Activated CD4-positive, alpha-beta T cell treated with anti-CD3 and anti-CD28 coated beads, Interleukin-2, Interleukin-4, amounts not matched to agents 100 ng/mL and 50 ng/mL, durations not matched to agents 16 hours and 8 hours (primary cell): ENCODE measurements around the gene SLAMF9.

Experiments used
- DNase-seq: peaks from one replicate; pipeline ENCODE4 v3.0.0-alpha.2; 2020; ENCODE audit warnings: low spot score

The SLAMF9 gene

DNA sequence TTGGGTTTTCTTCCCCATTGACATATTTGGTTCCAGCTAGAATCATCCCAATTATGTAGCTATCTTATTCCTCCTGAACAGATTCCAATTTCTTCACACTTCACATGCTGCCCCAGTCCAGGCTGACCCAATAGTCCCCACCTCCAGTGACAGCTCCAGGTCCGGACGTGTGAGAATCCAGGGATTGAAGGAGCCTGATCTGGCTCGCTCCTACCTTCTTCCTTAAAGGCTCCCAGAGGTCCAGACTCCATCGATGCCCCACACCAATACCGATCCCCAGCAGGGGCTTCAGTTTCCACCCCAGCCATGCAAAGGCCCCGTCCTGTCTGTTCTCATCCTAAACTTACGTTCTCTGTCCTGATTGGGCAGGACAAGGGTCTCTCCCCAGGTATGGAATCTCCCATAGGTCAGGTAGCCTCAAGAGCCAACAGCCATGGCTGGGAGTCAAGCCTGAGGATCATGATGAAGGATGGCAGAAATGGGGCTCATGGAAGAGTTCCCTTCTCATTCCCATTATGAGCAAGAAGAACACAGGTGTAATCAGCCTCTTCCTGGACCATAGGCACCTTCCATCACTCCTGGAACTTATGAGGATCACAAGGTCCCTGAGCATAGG, 20.4 kb upstream of the SLAMF9 start:
- DNase-seq: no peak

DNA sequence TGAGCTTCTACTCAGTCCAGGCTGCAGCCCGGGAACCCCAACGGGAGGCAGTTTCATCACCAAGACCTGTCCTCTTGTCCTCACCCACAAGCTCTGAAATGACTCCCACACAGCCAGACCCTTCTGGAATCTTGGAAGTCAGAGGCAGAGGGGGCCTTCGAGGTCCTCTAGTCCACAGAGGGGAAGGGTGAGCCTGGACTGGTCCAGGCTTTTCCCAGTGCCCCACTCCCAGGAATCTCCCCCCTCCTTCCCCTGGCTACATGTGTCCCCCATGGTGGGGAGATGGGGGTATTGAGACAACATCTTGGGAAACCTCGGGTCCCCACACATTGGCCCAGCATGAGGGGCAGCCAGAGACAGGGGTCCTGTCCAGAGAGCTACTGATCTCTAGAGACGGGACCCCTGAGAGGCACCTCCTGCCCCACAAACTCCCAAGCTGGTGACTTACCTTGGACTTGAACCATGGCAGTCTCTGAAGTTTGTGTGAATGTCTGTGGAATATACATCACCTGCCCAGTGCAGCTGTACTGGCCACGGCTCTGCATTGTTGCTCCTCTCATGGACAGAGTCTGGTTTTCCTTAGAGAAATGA, 19.4 kb upstream of the SLAMF9 start:
- DNase-seq: no peak

DNA sequence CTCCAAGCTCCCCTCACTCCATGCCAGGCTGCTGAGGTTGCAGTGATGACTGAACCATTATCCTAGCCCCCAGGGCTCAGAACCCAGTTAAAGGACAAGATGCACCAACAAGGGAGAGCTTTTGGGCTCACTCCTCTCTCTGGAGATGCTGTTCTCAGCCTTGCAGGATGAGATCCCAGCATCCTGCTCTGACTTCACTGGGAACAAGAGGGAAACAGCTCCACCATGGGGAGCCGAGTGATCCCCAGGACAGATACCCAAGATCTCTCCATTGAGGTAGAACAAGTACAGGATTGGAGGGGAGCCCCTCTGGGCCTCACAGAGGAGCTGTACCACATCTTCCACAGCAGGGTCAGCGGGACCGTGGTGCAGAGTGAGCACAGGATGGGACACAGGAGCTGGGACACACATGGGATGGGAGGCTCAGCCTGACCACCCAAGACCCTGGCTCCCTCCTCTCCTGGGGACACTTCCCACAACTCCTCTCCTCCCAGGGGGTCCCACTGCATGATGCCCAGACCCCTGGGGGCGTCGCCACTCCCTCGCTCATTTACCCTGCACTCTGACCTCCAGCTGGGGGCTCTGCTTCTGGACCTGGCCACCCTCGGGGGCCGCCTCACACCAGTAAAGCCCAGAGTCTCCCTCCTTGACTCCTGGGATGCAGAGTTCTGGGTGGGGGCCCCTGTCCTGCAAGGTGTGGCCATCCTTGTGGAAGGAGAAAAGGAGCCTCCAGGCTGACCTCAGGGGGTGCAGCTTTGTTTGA, 18.6 kb upstream of the SLAMF9 start:
- DNase-seq: no peak

DNA sequence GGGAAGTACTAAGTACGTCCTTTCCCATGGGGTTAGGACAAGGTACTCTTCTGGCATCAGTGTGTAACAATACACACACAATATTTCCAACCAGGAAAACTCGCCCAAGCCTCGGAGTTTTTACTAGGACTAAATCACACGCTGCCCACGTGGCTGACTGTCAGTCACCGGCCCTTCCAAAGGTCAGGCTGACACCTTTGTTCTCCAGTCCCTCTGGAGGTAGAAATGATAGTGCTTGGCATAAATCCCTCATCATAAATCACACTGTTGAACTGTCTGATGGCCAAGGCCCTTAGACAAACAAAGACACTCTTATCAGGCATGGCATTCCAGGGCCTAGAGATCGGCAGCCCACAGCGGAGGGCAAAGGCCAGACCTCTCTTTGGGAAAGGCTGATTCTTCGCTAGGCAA, 16.9 kb upstream of the SLAMF9 start:
- DNase-seq: no peak

DNA sequence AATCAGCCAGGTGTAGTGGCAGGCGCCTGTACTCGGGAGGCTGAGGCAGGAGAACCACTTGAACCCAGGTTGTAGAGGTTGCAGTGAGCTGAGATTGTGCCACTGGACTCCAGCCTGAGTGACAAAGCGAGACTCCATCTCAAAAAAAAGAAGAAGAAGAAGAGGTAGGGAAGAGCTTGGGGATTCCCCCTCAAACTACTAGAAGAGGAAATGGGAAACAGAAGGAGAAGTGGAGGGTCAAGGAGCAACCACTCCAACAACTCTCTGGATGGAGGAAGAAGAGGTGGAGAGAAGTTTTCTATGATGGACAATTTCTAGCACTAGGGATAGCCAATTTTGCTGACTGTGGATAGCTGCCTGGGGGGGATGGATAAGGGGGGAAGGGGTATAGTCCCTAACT, 14.9 kb upstream of the SLAMF9 start:
- no peak for DNase-seq

DNA sequence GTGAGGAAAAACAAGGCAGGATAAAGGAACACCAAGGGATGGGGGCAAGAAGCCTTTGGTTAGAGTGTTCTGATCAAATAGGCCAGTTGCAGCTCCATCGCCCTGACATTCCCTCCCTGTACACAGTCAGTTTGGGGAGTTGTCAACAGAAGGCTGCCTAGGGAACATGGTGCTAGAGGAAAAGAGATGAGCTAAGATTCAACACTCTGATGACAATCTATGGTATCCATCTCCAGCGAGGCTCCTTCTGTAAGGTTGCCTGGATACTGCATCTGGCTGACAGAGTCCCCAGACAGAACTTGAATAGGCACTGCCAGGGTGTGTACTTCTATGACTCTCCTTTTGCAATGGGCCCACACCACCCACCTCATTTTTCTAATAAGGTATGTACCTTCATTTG, 11.2 kb upstream of the SLAMF9 start:
- no peak for DNase-seq

DNA sequence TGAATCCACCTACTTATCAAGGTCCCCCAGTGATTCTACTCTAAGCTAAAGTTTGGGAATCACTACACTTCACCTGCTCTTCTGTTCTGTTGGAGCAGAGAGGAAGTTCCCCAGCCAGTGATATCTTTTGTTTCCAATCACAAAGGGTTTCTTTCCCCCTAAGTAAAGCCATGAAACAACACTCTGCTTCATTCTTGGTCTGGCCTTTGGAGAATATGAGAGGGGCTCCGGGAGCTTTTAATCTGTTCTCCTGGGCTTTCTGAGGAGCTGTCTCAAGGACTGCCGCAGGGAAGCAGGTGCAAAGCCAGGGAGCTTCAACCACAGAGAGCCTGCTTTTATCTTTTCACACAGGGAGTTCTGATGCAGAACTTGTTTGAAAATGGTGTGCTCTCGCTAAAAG, 10.1 kb upstream of the SLAMF9 start:
- DNase-seq: no peak

DNA sequence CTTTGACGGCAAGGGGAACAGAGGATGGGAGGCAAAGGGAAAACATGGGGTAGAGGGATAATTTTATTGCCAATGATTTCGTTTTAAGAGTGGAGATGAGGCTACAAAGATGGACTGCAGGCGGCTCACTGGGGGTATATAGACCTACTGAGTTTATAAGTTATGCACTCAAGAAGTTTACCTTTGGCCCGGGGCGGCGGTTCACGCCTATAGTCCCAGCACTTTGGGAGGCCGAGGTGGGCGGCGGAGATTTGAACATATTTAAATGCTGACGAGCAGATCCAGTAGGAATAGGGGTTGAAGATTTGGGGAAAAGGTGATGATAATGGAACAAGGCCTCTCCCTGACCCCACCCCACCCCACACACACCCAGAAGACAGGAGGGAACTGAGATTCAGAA, 8.1 kb upstream of the SLAMF9 start:
- DNase-seq: no peak

DNA sequence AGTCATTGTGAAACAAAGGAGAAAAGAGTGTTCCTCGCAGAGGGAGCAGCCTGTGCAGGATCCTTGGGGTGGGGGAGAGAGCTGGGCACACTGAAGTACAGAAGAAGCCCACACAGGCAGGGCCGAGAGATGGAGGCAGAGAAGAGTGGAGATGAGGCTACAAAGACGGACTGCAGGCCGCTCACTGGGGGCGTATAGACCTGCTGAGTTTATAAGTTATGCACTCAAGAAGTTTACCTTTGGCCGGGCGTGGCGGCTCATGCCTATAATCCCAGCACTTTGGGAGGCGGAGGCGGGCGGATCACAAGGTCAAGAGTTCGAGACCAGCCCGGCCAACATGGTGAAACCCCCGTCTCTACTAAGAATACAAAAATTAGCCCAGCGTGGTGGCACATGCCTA, 7.6 kb upstream of the SLAMF9 start:
- DNase-seq: no peak

DNA sequence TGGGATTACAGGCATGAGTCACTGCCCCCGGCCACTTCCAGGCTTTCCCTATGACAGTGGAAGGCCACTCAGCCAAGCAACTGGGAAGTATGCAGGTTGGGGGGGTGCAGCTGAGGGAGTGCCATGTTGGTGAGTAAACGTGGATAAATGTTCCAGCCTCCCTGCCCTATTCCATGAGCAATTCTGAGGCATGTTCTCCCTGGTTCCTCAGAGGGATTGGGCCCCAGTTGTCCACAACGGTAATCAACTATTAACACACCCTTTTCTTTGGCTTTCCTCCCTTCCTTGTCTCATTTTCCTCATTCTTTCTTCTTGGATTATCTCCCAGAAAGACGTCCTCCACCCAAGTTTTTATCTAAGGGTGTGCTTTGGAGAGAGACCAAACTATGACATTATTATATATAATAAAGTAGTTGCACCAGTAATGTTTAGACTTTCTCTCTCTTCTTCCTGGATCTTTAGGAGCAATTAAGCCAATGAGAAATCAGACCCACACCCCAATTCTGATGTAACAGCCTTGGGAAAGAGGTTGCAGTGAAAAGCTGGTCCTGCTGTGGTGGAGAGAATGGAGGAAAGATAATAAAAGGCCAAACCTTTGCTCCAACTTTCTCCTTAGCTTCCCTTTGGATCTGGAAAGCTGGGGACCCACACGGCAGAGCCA, 6.8 kb upstream of the SLAMF9 start:
- DNase-seq: no peak

DNA sequence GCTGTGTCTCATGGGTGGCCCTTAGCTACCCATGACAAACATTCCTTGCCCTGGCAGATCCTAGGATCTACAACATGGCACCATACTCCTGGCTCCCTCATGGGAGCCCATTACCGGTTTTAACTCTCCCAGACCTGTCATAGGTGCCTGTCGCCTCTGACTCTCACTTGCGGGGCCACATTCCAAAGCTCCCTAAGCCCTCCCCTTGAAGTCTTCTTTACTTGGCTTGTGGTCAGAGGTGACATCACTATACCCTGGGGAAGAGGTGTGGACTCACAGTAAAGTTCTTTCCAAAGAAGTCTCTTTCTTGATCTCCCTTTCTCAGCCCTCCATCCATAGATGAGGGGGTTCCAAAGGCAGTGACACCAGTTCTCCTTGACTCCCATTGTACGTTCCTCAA, 5.4 kb upstream of the SLAMF9 start:
- no peak for DNase-seq

DNA sequence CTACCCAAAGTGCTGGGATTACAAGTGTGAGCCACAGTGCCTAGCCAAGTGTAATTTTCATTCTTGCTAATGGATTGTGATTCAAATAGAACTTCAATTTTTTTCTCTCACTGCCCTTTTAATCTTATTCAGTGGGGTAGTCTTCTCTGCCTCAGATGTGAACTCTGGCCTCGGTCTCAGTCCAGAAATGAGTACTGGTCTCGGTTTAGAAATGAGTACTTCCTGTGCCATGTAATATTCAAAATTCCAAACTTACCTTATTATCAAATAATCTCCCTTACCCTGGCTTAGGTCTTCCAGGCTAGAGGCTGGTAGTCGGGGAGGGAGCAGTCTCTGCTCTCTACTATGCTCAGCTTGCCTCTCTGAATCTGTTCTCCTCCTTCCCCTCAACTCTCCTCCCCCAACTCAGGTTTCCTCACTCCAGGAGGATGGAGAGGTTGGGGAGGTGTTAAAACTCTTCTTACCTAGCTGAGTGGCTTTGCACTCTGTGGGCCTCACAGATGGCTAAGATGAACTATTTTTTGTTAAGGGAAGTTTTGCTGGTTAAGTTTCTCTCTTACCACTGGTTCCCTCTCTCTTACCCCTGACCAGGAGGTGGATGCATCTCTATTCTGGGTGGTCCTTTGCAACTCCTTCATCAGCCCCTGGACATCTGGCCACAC, 4.8 kb upstream of the SLAMF9 start:
- peak; percentile 62 for DNase-seq

DNA sequence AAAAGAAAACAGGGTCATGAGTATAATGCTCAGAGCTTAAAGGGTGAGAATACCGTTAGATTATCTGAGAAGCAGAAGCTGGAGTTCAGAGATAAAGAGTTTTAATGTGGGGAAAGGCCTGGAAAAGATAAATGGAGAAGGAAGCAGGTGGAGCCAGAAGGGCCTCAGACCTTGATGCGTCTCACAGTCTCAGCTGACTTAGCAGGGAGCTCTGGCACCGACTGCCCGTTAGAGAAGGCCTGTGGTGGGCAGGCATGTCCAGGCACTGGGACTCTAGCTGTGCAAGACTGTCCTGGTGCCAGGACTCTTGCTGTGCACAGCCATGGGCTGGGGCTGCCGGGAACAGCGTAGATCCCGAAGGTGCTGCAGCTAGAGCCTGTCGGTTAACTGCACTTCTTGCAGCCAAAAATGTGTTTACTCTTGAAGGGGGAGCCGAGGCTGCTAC, 3.8 kb upstream of the SLAMF9 start:
- no peak for DNase-seq

DNA sequence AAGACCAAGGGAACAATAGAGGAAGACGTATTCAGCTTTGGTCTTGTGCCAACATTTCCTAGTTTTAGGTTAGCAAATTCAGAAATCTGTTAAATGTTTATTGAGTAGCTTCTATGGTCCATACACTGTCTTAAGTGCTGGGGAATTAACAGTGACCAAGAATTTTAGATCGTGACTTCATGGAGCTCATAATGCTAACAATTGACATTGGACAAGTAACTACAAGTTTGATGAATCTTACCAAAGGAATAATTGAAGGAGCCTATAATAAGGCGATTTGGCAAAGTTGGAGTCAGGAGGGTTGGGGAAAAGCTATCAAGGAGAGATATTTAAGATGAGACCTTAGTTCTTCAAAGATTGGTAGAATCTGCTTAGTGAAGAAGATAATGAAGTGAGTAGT, 1.4 kb upstream of the SLAMF9 start:
- no peak for DNase-seq

DNA sequence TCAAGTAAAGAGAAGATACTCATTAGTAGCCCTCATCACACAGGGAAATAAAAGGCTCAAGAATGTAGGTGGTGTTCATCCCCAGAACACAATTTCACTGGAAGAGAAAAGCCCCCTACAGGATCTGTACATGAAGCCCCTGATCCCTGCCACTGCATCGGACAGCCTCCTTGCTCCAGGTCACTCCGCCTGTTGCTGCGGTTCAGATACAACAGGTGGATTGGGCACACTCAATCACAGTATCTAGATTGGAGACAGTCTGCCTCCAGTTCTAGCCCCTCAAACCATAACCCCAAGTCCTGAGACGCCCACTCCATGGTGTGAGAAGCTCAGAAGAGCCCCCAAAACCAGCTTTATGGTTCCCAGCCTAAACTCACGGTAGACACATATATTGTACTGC, 1.1 kb downstream of the SLAMF9 start:
- DNase-seq: no peak

DNA sequence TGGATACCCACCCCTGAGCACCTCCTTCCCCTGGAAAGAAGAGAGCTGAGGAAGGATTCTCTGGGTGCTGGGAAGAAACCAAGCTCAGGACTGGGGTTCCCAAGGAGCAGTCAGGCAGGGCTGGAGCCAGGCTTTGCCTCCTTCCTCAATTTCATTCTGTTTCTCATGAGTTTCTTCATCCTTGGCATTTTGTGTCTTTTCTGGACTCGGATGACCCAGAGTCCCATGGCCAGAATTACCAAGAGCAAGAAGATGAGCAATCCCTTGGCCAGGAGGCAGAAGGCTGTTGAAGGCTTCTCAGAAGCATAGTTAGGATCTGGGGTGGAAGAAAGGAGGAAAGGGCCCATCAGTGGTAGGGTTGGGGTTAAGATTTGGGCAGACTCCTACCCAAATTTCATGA, 2.5 kb downstream of the SLAMF9 start:
- DNase-seq: no peak

DNA sequence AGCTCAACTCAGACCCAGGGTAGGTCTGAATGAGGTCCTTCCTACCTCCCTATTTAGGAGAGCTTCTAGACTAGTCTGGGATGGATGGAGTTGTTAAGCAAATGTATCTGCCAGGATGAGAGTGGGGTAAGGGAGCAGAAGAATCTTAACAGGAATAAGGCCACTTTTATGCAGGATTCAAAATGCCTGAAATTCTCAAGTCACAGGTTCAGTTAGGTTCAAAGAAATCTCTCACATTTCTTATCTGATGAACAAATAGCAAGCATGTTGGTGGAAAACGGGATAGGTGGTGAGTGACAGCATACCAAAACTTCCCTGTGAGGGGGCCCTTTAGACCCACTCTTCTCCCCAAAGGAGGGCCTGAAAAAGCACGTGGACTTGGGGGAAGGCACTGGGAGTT, 3.0 kb downstream of the SLAMF9 start:
- DNase-seq: no peak

DNA sequence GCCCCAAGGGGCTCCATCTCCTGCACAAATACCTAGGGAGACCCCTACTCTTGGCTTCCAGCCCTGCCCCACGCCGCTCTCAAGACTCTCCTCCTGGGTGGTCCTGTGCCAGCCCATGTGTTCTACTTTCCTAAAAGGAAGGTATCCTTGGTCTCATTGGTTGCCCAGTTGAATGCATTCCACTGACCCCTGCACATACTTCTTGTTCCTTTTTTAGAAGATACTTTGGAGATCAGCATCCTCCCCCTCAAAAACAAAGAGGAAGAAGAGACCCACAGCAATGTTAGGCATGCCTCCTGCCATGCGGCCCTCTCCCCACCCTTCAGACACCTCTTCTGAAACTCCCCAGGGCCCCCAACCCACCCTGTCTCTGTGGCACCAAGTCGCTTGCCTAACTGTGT, 4.1 kb downstream of the SLAMF9 start:
- DNase-seq: no peak

DNA sequence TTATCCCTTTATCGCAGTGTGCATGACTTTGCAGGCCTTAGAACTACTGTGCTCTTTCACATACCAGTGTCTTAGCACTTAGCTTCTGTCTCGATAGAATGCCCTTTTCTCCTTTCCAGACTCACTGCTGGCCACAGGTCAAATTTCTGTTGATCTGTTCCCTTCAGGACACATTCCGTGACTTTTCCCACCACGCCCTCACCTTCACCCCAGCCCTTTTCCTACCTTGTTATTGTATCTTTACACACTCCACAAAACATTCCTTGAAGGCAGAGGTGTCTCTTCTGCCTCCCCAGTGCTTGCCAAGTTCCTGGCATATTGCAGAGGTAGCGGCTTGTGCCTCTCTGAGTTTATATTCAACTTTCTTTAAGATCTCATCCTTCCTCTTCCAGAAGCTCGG, 4.9 kb downstream of the SLAMF9 start:
- DNase-seq: no peak

DNA sequence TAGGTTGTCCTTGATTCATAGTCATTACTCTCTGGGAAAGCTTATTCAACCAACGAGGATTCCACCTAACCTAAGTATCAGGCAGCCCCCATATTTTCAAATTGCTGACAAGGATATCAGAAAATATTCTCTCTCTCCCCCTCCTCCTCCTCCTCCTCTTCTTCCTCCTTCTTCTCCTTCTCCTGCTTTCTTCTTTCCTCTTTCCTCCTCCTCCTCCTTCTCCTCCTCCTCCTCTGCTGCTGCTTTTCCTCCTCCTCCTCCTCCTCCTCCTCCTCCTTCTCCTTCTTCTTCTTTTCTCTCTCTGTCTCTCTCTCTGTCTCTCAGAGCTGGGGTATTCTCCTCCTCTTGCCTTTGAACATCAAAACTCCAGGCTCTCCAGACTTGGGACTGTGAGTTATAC, 6.1 kb downstream of the SLAMF9 start:
- no peak for DNase-seq

DNA sequence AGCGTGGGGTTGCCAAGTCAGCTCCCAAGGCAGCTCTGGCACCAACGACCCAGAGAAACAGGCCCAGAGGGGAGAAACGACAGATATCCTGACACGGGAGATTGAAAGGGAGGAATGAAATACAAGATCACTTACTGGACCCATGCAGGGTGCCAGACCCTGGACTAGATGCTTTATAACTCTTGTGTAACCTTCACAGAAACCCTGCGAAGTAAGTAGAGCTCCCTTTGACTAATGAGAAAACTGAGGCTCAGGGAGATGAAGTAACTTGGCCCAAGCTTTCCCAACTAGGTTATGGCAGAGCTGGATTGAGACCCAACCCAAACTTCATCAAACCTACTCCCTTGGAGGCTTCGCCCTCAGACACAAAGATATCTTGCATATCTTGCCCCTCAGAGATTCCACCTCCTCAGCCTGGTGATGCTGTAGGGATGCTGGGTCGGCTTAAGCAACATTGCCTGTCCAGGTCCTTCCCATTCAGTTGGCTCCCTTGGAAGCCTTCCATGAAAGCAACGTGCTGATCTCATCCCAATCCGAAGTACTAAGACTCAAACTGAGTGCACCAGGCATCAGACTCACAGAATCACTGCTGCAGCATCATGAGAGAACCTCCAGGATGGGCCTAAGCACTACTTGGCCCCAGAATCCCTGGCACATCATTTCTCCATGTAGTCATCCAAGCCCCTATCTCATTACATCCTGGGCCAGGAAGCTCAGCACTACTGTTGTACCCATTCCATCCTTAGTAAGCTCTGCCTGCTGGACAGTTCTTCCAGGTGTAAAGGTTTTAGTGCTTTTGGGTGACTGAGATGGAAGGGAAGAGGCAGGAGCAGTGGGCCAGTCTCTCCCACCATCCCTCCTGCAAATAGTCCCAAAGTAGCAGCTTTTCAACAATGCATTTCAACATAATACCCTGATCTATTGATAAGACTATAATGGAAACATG, 7.5 kb downstream of the SLAMF9 start:
- no peak for DNase-seq
